SKM-1 treated with dmso at 0.1 percent for 144 hours (cell line): ENCODE data around the gene ASPG.

Experiments
- DNase-seq: peaks from one replicate; lab custom pipeline; 2025; ENCODE audit not compliant: unreplicated experiment; lab: John Stamatoyannopoulos, UW

ASPG gene

GRCh38 chr14:104135121-104135903 lies 49.8 kb downstream of the ASPG start:
- DNase-seq, result no peak

- DNase-seq, result no peak
Measured at GRCh38 chr14:104135904-104136471, 50.5 kb downstream of the ASPG start.

- DNase-seq, result no peak
Measured at GRCh38 chr14:104136472-104137296, 51.2 kb downstream of the ASPG start.

GRCh38 chr14:104137297-104138097 lies 52.0 kb downstream of the ASPG start:
- DNase-seq, result no peak

GRCh38 chr14:104138098-104138717 lies 52.7 kb downstream of the ASPG start, which contains the start of gene KIF26A:
Gene KIF26A (plus strand): TSS chr14:104138587. CDS start chr14:104138723, 136 bp downstream.
- no peak for DNase-seq

- no peak for DNase-seq
Measured at GRCh38 chr14:104138718-104139459, 53.4 kb downstream of the ASPG start.

GRCh38 chr14:104139460-104140212 lies 54.1 kb downstream of the ASPG start:
- no peak for DNase-seq

- no peak for DNase-seq
Measured at GRCh38 chr14:104140213-104140462, 54.6 kb downstream of the ASPG start.

GRCh38 chr14:104140463-104141331 lies 55.2 kb downstream of the ASPG start:
- no peak for DNase-seq

GRCh38 chr14:104141621-104142091 lies 56.2 kb downstream of the ASPG start:
- no peak for DNase-seq

- no peak for DNase-seq
Measured at GRCh38 chr14:104142136-104142945, 56.8 kb downstream of the ASPG start.

- DNase-seq, result no peak
Measured at GRCh38 chr14:104142946-104143470, 57.5 kb downstream of the ASPG start.

- DNase-seq, result no peak
Measured at GRCh38 chr14:104143521-104144452, 58.3 kb downstream of the ASPG start.

GRCh38 chr14:104144453-104144790 lies 58.9 kb downstream of the ASPG start:
- DNase-seq, result no peak

- no peak for DNase-seq
Measured at GRCh38 chr14:104144911-104145825, 59.7 kb downstream of the ASPG start.
